HG03025 (cell line): Measurements from ENCODE around the gene LRIT2.

Experiments used
- ATAC-seq: cut with Tn5 transposase; IDR thresholded peaks from one replicate; pipeline ENCODE4 v1.9.1; 2021; ENCODE audit warnings: mild to moderate bottlenecking, moderate library complexity; ENCODE audit not compliant: unreplicated experiment, low FRiP score

The LRIT2 gene

GRCh38 chr10:84225427-84226173 is at the start of gene LRIT2:
LRIT2 (minus strand) TSS chr10:84225544; CDS start chr10:84225520, 24 bp downstream.
- no peak for ATAC-seq

GRCh38 chr10:84270708-84271107 is 45.4 kb upstream of the LRIT2 start:
- ATAC-seq, result no peak

GRCh38 chr10:84269773-84270172 is 44.4 kb upstream of the LRIT2 start:
- no peak for ATAC-seq

GRCh38 chr10:84269162-84269561 is 43.8 kb upstream of the LRIT2 start:
- ATAC-seq, result no peak

- ATAC-seq, result no peak
These were observed 42.3 kb upstream of the LRIT2 start for GRCh38 chr10:84267503-84268126.

- no peak for ATAC-seq
These were observed 40.1 kb upstream of the LRIT2 start for GRCh38 chr10:84265418-84265817.

- ATAC-seq, result peak; percentile 91
These were observed 39.3 kb upstream of the LRIT2 start for GRCh38 chr10:84264611-84265141.

- ATAC-seq, result no peak
These were observed 38.4 kb upstream of the LRIT2 start for GRCh38 chr10:84263716-84264115.

- ATAC-seq, result no peak
These were observed 37.0 kb upstream of the LRIT2 start for GRCh38 chr10:84262190-84262956.

- no peak for ATAC-seq
These were observed 36.0 kb upstream of the LRIT2 start for GRCh38 chr10:84261236-84261915.

GRCh38 chr10:84258034-84258695 is 32.8 kb upstream of the LRIT2 start:
- ATAC-seq, result no peak

- ATAC-seq, result no peak
These were observed 32.1 kb upstream of the LRIT2 start for GRCh38 chr10:84257343-84258020.

GRCh38 chr10:84256510-84257342 is 31.4 kb upstream of the LRIT2 start:
- ATAC-seq, result no peak

- no peak for ATAC-seq
These were observed 29.5 kb upstream of the LRIT2 start for GRCh38 chr10:84254552-84255478.

- no peak for ATAC-seq
These were observed 23.4 kb upstream of the LRIT2 start for GRCh38 chr10:84248794-84249193.

GRCh38 chr10:84247496-84247895 is 22.2 kb upstream of the LRIT2 start:
- no peak for ATAC-seq

GRCh38 chr10:84244651-84245270 is 19.4 kb upstream of the LRIT2 start, which contains the start of gene RGR:
RGR (plus strand) TSS chr10:84245053; CDS start chr10:84245091, 38 bp downstream.
- no peak for ATAC-seq
